AG09319 (cell line): Measurements from ENCODE around the gene ABHD5.

Experiments
- DNase-seq: peaks from one replicate; pipeline ENCODE4 v3.0.0-alpha.2; 2010; ENCODE audit warnings: low read depth; ENCODE audit errors: extremely low read depth
- TF ChIP-seq, protein P1 (sequence below): IDR thresholded peaks from 2 replicates; pipeline ENCODE4 v1.5.1; 2011; ENCODE audit warnings: low read depth, mild to moderate bottlenecking, inconsistent platforms, low read length, moderate library complexity

ABHD5 gene

DNA sequence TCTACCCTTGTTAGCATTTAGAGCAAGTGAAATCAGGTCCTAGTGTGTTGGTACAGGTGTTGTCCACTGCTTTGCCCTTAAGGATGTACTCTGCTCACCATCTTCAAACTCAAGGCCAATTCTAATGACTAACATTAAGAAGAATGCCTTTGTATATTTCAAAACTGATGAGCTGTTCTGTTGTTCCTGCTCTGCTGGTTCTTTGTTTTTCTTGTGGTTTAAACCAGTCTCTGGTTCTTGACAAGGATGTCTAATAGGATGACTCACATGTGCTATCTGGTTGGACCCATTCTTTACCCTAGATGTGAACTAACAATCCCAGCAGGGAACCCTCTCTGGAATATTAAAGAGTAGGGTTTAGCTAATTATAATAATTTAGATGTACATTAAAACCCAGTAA is 17.3 kb downstream of the ABHD5 start:
- TF ChIP-seq, protein P1, sequence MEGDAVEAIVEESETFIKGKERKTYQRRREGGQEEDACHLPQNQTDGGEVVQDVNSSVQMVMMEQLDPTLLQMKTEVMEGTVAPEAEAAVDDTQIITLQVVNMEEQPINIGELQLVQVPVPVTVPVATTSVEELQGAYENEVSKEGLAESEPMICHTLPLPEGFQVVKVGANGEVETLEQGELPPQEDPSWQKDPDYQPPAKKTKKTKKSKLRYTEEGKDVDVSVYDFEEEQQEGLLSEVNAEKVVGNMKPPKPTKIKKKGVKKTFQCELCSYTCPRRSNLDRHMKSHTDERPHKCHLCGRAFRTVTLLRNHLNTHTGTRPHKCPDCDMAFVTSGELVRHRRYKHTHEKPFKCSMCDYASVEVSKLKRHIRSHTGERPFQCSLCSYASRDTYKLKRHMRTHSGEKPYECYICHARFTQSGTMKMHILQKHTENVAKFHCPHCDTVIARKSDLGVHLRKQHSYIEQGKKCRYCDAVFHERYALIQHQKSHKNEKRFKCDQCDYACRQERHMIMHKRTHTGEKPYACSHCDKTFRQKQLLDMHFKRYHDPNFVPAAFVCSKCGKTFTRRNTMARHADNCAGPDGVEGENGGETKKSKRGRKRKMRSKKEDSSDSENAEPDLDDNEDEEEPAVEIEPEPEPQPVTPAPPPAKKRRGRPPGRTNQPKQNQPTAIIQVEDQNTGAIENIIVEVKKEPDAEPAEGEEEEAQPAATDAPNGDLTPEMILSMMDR: no peak
- DNase-seq: no peak

DNA sequence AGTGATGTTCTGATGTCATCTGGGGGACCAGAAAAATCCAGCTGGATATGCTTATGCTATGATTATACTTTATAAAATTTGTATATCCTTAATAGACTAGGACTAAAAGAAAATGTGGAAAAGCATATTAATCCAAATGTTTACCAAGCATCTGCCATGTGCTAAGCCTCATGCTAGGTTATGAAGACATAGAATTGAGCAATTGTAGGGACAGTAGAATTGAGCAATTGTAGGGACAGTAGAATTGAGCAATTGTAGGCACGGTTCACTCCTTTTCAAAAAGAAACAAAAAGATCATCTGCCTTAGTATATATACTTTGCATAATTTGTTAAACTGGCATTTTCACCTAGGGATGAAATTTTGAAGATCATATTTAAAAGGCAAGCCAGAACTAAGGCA is 18.3 kb downstream of the ABHD5 start:
- TF ChIP-seq, protein P1: no peak
- no peak for DNase-seq

DNA sequence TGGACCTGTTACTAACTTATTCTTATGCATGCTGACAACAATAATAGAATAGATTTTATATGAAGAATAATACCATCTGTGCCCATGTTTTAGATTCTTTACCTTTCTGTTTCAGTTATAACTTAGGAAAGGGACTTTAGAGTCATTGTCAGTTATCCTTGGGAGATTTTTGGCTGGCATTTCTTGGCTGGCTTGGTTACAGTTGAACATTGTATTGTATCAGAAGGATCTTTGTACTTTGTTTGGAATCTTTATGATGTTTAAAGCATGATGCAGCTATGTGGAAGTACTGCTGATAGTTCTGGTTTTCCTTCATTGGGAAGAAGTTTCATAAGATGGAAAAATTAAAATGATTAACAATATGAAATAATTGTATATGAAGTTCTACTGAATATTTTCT is 19.9 kb downstream of the ABHD5 start:
- TF ChIP-seq, protein P1: no peak
- DNase-seq: no peak

DNA sequence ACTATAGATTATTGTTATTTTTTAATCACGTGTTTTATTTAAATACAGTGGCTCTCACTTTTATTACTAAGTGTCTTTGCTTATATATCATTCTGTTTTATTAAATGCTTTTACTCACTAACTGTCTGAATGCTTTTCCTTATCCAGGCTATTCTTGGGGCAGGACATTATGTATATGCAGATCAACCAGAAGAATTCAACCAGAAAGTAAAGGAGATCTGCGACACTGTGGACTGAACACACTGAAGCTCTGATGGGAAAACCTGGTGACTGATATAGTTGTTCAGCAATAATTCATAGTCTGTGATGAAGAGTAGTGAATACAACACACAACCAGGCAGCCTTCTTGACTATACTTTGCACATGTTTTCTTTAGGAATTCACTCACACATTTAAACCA is 27.6 kb downstream of the ABHD5 start:
- no peak for DNase-seq
- TF ChIP-seq, protein P1: no peak

DNA sequence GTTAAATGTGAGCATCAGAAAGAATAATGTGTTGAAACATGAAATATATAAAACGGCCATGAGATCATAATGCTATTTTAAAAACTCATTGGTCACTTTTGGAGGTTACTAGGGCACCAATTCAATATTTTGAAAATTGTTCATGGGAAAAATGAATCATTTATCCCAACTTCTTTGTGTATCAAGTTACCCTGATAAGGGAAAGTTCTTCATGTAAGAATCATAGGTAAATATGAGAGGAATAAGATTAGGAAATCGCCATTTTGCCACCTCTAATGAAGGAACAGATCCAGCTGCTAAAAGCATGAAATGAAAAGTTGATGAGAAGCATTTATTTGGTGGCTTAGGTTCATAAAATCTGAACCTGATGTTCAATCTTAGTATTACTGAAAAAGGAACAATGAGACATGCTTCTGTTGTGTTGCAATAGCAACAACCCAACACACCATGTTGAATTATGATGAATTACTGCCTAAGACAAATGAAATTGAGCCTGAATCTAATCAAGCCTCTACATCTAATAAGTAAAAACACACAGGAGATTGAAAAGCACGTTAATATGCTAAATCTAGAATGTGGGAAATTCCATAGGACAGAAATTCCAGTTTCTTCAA is 32.5 kb downstream of the ABHD5 start:
- DNase-seq: no peak
- TF ChIP-seq, protein P1: no peak

DNA sequence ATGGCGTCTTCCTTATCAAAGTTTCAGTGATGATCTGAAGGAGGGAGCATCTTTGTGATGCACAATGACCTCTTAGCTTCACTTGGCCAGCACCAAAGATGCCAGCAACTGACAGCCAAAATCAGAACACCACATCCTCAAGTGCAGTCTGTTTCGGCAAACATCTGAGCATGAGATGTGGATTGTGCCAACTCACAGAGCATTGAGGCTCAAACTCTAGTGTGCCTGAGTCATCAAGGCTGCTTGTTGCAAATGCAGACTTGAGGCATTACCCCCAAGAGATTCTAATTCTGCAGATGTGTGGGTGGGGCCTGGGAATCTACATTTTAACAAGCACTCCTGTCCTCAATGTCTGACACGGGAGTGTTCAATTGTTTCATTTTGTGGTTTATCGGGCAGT is 35.8 kb downstream of the ABHD5 start:
- TF ChIP-seq, protein P1: no peak
- DNase-seq: no peak

DNA sequence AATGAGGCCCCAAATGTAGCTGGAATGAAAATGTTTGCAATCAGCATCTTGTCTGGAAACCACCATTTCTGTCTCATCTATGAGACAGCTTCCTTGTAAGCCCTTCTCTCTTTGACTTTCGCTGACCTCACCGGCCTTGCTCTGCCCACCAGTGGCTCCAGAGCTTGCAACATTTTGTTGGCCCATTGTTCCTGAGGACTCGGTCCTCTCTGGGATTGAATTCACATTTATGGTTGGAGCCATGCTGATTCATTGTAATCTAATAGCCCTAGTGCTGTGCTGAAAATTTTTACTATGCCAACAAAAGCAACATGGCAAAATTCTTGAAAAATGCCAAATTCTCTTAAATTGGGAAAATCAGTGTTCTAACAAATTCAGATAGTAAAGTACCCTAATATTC is 37.2 kb downstream of the ABHD5 start:
- TF ChIP-seq, protein P1: no peak
- DNase-seq: no peak
